ENCODE measurements around the gene RNF25. TPM values are rescaled to one million over a fixed set of nuclear protein-coding genes. Genes with fewer than 3 reads are reported as not detected.

The RNF25 gene
- total and polyA plus RNA-seq, 12 donors, result 13.5 to 25.4 (median 16.8) TPM

DNA sequence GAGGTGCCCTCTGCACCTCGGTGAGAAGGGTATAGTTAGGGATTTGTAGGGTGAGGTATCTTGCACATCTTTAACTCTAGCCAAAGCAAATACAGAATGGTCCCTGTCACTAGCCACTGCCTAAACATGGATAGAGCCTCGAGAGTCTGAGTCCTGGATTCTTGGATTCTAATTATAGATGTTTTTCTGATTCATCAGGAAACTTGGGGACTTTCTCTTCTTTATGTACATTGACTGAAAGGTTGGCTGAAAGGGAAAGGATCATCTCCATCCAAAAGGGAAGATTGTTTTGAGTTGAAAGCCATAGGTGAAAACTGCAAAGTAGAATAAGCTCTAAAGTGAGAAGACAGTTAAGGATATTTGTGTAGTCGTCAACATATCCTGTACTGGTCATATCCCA, 8.3 kb upstream of the RNF25 start:
- H3K4me1 ChIP-seq, result peaks cover 0 to 10% (median 0%) of the 10 kb centered on the region in 9 donors
- 75 to 89% methylated on average over 3 of the region's 3 CpGs for WGBS, 2 donors
- no peaks in the 10 kb centered on the region for H3K9me3 ChIP-seq
- H3K27me3 ChIP-seq, result no peaks in the 10 kb centered on the region
- no peak overlapping the region for H3K4me3 ChIP-seq
- TF ChIP-seq CTCF (IDR thresholded peaks at IDR 0.05), result no peak
- no peak overlapping the region for H3K27ac ChIP-seq
- DNase-seq (no peak), ATAC-seq (no peak)
- H3K36me3 ChIP-seq, result peaks cover 0 to 90% (median 6%) of the 10 kb centered on the region in 9 donors
- intact Hi-C loops (cut with DNase I), result no loop called here

DNA sequence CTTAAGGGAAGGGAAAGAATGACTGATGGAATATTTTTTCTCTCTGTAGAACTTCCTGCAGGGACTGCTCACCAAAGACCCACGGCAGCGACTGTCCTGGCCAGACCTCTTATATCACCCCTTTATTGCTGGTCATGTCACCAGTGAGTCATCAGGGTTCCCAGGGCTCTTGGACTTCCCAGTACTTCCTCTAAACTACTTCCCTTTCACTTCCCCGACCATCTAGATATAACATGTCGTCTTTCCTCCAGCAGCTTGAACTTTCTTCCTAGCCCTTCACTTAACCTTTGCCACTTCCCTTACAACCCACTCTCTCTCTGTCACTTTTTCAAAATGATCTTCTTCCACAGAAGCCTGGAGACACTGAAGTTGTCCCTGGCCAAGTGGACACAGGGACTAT, 7.3 kb upstream of the RNF25 start:
- TF ChIP-seq CTCF (IDR thresholded peaks at IDR 0.05), result no peak
- DNase-seq (no peak), ATAC-seq (peak in 2 of 8 donors; percentile 41 to 55)
- peaks cover 0 to 84% (median 6%) of the 10 kb centered on the region in 9 donors for H3K36me3 ChIP-seq
- H3K4me1 ChIP-seq, result peaks cover 0 to 10% (median 0%) of the 10 kb centered on the region in 9 donors
- H3K4me3 ChIP-seq, result no peak overlapping the region
- H3K27me3 ChIP-seq, result no peaks in the 10 kb centered on the region
- peak overlapping the region in 1 of 10 donors; percentile 3 for H3K27ac ChIP-seq
- WGBS, 2 donors, result 51 to 61% methylated on average over 4 of the region's 4 CpGs
- H3K9me3 ChIP-seq, result no peaks in the 10 kb centered on the region
- intact Hi-C loops (cut with DNase I), result no loop called here

- WGBS, 2 donors, result 40 to 42% methylated on average over 12 of the region's 12 CpGs
- ATAC-seq (peak in 6 of 8 donors; percentile 3 to 28 (median 14)), DNase-seq (no peak)
- Histone ChIP-seq H3K27ac (peak overlapping the region in 9 of 10 donors; percentile 62 to 89 (median 80)), H3K4me3 (peak overlapping the region; percentile 43 to 97 (median 72)), H3K4me1 (peaks cover 4 to 25% (median 16%) of the 10 kb centered on the region in 9 donors), H3K9me3 (no peaks in the 10 kb centered on the region), H3K27me3 (no peaks in the 10 kb centered on the region), H3K36me3 (peaks cover 0 to 48% (median 16%) of the 10 kb centered on the region in 9 donors)
- TF ChIP-seq CTCF (IDR thresholded peaks at IDR 0.05), result no peak
- intact Hi-C loops (cut with DNase I), result no loop called here
These were observed 627 bp downstream of the RNF25 start for GRCh38 chr2:218671097-218671653.

- H3K27me3 ChIP-seq, result no peaks in the 10 kb centered on the region
- no peak for TF ChIP-seq CTCF (IDR thresholded peaks at IDR 0.05)
- H3K4me1 ChIP-seq, result peaks cover 0 to 17% (median 9%) of the 10 kb centered on the region in 9 donors
- DNase-seq (no peak), ATAC-seq (no peak)
- H3K36me3 ChIP-seq, result peaks cover 0 to 84% (median 59%) of the 10 kb centered on the region in 9 donors
- intact Hi-C loops (cut with DNase I), result no loop called here
- no peak overlapping the region for H3K4me3 ChIP-seq
- 94 to 97% methylated on average over 7 of the region's 7 CpGs for WGBS, 2 donors
- H3K9me3 ChIP-seq, result no peaks in the 10 kb centered on the region
- no peak overlapping the region for H3K27ac ChIP-seq
These were observed 7.1 kb downstream of the RNF25 start for GRCh38 chr2:218664653-218665052.

All from heart right ventricle (tissue), 16 donors.